Psoas muscle (tissue), 8 donors: ENCODE data around the gene EIF3L. TPM values are rescaled to one million over a fixed set of nuclear protein-coding genes. Genes with fewer than 3 reads are reported as not detected.
A peak's percentile ranks its signal among the peaks of the same experiment; 100 is the strongest.
"Not testable (repeated sequence)": the region's sequence is repeated elsewhere in the genome, so short reads cannot be mapped to it uniquely, and the experiment has no call there.

Source experiments
- ATAC-seq, 4 donors: fragments of 200-7000 bp; cut with Tn5 transposase; one replicate each; pipeline ENCODE4 v1.9.1; 2020; ENCODE audit warnings: moderate library complexity in 3 of 4, mild to moderate bottlenecking in 2 of 4
- DNase-seq, 2 donors: peaks; one replicate each; pipeline ENCODE4 v3.0.0-alpha.2; 2020
- H3K27ac ChIP-seq: fragments of 200-600 bp; one replicate; pipeline ENCODE4 v1.8.0; 2022
- H3K27me3 ChIP-seq, 3 donors: fragments of 200-600 bp in 1 of 3; one replicate each; pipeline versions ENCODE4 v1.6.1 to v1.8.0; 2013 to 2022; ENCODE audit warnings: low read length in 2 of 3, mild to moderate bottlenecking in 2 of 3, moderate library complexity in 1 of 3; ENCODE audit not compliant: insufficient read depth in 3 of 3
- H3K36me3 ChIP-seq, 2 donors: fragments of 200-600 bp in 1 of 2; one replicate each; pipeline versions ENCODE4 v1.6.1 to v1.8.0; 2013 to 2022; ENCODE audit warnings: low read depth in 1 of 2, mild to moderate bottlenecking in 1 of 2, moderate library complexity in 1 of 2; ENCODE audit not compliant: insufficient read depth in 1 of 2
- H3K4me1 ChIP-seq: fragments of 200-600 bp; one replicate; pipeline ENCODE4 v1.8.0; 2022
- H3K4me3 ChIP-seq: fragments of 200-600 bp; one replicate; pipeline ENCODE4 v1.8.0; 2022; ENCODE audit warnings: mild to moderate bottlenecking
- H3K9me3 ChIP-seq: fragments of 200-600 bp; one replicate; pipeline ENCODE4 v1.8.0; 2022
- CTCF ChIP-seq: fragments of 200-600 bp; IDR thresholded peaks from one replicate; pipeline ENCODE4 v1.8.0; 2022; ENCODE audit warnings: antibody characterized with exemption
- WGBS, 3 donors: extraction: QIAGEN DNeasy Blood & Tissue Kit; methylation state at CpG; one replicate each; pipeline versions ENCODE4 v1.1.6 to v1.1.7; 2013; 5-methylcytosine and 5-hydroxymethylcytosine counted together
- intact Hi-C, 2 donors: fragments of 100-400 bp; cut with DNase I; formaldehyde crosslinking; loops; one replicate each; pipeline versions ENCODE4 v1.11.0 to v1.14.2; 2022
- long read RNA-seq, 2 donors: library from polyadenylated mRNA; unstranded; transcript quantifications; one replicate each; pipeline ENCODE4 v2.0.0, GENCODE V29; 2021
- polyA plus RNA-seq, 3 donors: library from polyadenylated mRNA; stranded (reverse); fragments of 200-250 nt; gene quantifications; one replicate each; pipeline ENCODE4 v1.2.3, GENCODE V29; 2013
- total RNA-seq, 4 donors: library from RNA; stranded (reverse); fragmentation: NEBNext Ultra II Directional in 2 of 4; extraction: Animal tissue kit (Norgen Biotek cat#: 25700) in 2 of 4; gene quantifications; one replicate each; pipeline versions ENCODE4 v1.2.1 to v1.2.4, GENCODE V29; 2021 to 2023
- donor health status: healthy with polysubstance abuse.
- donor health status: DM: no; HTN: no; CAD: no; lungs with moderate emphysema.
- donor health status: Bipolar disorder and iron deficiency.
- donor health status: healthy.
- donor health status: DM: yes; HTN: yes; CAD: no.
- donor health status: DM: no; HTN: no; CAD: no.
- donor health status: DM: no; HTN: no; CAD: no.
- donor health status: DM: yes; HTN: yes; CAD: no.

EIF3L gene
- total RNA-seq (100 to 1,000 TPM; 369 to 483 (median 441) TPM), polyA plus RNA-seq (100 to 1,000 TPM; 265 to 327 (median 310) TPM)
- long read RNA-seq, donor 1, transcript EIF3L-203 (13 exons, 3,220 nt), result major isoform, 184 of 224 reads
- long read RNA-seq, donor 1, partial matches to known transcripts, result 31 of 224 reads
- long read RNA-seq, donor 1, other reads (novel, unspliced or antisense), result 8 of 224 reads
- long read RNA-seq, donor 2, transcript EIF3L-203 (13 exons, 3,220 nt), result major isoform, 489 of 563 reads
- long read RNA-seq, donor 2, partial matches to known transcripts, result 51 of 563 reads
- long read RNA-seq, donor 2, other reads (novel, unspliced or antisense), result 23 of 563 reads

GRCh38 chr22:37849089-37849751, at the start of gene EIF3L:
Gene EIF3L, plus strand, starts transcription at chr22:37849419. Its CDS starts 31 bp downstream, at chr22:37849450.
- peaks cover 18% of the 10 kb centered on the region for H3K4me1 ChIP-seq

GRCh38 chr22:37799979-37800378, 49.2 kb upstream of the EIF3L start:
- intact Hi-C loops, result not testable (repeated sequence)
- WGBS, 3 donors, result 74 to 85% (median 79%) methylated on average over 6 to 9 of the region's 9 CpGs

More at GRCh38 chr22:37849089-37849751, at the start of gene EIF3L:
- peak; percentile 85 to 91 (median 86) for ATAC-seq
- Histone ChIP-seq H3K4me3 (peak within 1 kb of the TSS; percentile 87), H3K27me3 (no peaks in the 10 kb centered on the region), H3K27ac (peak within 1 kb of the TSS; percentile 94), H3K36me3 (peaks cover 10 to 41% of the 10 kb centered on the region in 2 donors), H3K9me3 (no peaks in the 10 kb centered on the region)
- DNase-seq, result peak; percentile 89 to 95
- WGBS, 3 donors, result 1% methylated on average over 37 to 49 of the region's 49 CpGs
- intact Hi-C loops, result no loop called here
- no peak for TF ChIP-seq CTCF

GRCh38 chr22:37801946-37802309, 47.3 kb upstream of the EIF3L start:
- H3K9me3 ChIP-seq, result no peaks in the 10 kb centered on the region
- intact Hi-C loops, result no loop called here
- peaks cover 4% of the 10 kb centered on the region for H3K4me1 ChIP-seq
- TF ChIP-seq CTCF, result no peak
- no peak for DNase-seq
- ATAC-seq, result no peak
- no peak overlapping the region for H3K27ac ChIP-seq
- 4 to 7% (median 4%) methylated on average over 12 to 13 of the region's 13 CpGs for WGBS, 3 donors
- H3K4me3 ChIP-seq, result peak overlapping the region; percentile 75
- H3K36me3 ChIP-seq, result no peaks in the 10 kb centered on the region
- no peaks in the 10 kb centered on the region for H3K27me3 ChIP-seq

More at GRCh38 chr22:37799979-37800378, 49.2 kb upstream of the EIF3L start:
- H3K4me1 ChIP-seq, H3K27ac ChIP-seq, H3K27me3 ChIP-seq, H3K36me3 ChIP-seq, DNase-seq, H3K9me3 ChIP-seq, ATAC-seq, H3K4me3 ChIP-seq: not testable (repeated sequence)

GRCh38 chr22:37802310-37803194, 46.7 kb upstream of the EIF3L start:
- peak in 1 of 4 donors; percentile 9 for ATAC-seq
- DNase-seq, result peak; percentile 60 to 78
- TF ChIP-seq CTCF, result no peak
- Histone ChIP-seq H3K4me1 (peaks cover 4% of the 10 kb centered on the region), H3K4me3 (peak overlapping the region; percentile 75), H3K36me3 (no peaks in the 10 kb centered on the region), H3K9me3 (no peaks in the 10 kb centered on the region), H3K27me3 (no peaks in the 10 kb centered on the region), H3K27ac (no peak overlapping the region)
- intact Hi-C loops, result no loop called here
- 6% methylated on average over 53 to 63 of the region's 63 CpGs for WGBS, 3 donors
